DMS153 treated with DMSO at 0.1 percent for 48 hours (cell line): ENCODE results near the gene PIGB.
"Not testable (repeated sequence)": the region's sequence is repeated elsewhere in the genome, so short reads cannot be mapped to it uniquely, and the experiment has no call there.

Experiments used
- DNase-seq: peaks from one replicate; lab custom pipeline; 2025; ENCODE audit not compliant: unreplicated experiment; lab: John Stamatoyannopoulos, UW

Gene PIGB

GRCh38 chr15:55318588-55319494, at the start of gene PIGB, which contains the start of gene PIGBOS1:
Gene PIGB (plus strand): TSS chr15:55319222. CDS start chr15:55319251, 29 bp downstream.
Gene PIGBOS1 (minus strand): TSS chr15:55319123. CDS start chr15:55317792, 1,331 bp downstream.
- peak; percentile 24 for DNase-seq

DNA sequence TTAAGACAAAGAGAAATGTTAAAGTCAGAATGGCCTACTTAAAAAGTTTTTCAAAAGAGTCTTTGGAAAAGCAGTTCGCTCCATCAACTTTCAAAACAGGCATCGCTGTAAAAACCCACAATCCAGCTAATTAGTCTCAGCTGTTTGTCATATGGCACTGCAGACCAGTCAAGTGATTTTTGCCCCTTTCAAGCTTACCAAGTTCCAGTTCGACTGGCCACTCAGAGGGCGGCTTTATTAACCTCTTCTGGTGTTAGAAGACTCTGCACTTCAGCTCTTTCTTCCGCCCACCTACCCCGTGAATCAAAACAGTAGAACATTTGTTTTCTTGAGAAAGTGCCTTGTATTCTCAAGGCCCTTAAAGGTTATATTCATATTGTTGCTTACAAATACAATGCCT, 48.7 kb upstream of the PIGB start:
- no peak for DNase-seq

GRCh38 chr15:55276324-55276723, 42.7 kb upstream of the PIGB start:
- no peak for DNase-seq

GRCh38 chr15:55277116-55277564, 41.9 kb upstream of the PIGB start:
- DNase-seq: no peak

DNA sequence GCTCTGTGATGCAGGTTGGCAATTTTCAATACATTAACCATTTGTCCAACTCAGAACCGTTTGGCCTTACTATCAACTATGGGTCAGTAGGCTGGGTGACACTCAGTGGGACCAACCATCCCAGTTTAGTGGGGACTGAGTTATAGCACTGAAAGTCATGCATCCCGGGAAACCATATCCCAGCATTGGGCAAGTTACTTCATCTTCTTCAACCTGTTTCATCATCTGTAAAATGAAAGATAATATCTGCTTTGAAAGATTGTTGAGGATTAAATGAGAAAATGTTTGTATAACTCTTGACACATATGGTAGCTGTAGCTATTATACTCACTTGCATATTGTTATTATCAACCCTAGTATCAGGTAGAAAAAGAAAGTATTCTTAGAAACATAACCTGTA, 41.3 kb upstream of the PIGB start:
- no peak for DNase-seq

- DNase-seq: no peak
These were observed 39.8 kb upstream of the PIGB start for GRCh38 chr15:55279100-55279745.

GRCh38 chr15:55279746-55280351, 39.2 kb upstream of the PIGB start:
- no peak for DNase-seq

- not testable (repeated sequence) for DNase-seq
These were observed 38.4 kb upstream of the PIGB start for GRCh38 chr15:55280589-55280988.

DNA sequence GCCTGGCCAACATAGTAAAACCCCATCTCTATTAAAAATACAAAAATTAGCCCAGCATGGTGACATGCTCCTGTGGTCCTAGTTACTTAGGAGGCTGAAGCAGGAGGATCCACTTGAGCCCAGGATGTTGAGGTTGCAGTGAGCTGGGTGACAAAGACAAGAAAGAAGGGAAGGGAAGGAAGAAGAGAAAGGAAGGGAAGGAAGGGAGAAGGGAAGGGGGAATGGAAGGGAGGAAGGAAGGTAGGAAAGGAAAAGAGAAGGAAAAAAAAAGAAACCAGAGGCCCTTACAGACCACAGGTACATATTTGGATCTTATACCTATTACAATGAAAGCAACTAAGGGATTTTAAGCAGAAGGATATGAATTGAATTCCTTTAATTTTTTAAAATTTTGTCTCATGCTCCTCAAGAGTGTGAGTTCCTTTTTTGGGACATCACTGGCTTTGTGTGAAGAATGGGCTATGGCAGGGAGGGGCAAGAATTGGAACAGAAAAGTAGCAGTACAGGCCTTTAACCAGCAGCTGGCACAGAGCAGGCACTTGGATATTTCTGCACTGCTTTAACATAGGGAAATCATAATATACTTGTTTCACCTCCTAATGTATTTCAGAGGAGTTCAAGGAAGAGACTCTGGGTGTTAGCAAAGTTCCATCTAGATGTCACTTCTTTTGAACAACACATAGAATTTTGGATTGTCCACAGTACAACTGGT, 37.3 kb upstream of the PIGB start:
- DNase-seq: no peak

DNA sequence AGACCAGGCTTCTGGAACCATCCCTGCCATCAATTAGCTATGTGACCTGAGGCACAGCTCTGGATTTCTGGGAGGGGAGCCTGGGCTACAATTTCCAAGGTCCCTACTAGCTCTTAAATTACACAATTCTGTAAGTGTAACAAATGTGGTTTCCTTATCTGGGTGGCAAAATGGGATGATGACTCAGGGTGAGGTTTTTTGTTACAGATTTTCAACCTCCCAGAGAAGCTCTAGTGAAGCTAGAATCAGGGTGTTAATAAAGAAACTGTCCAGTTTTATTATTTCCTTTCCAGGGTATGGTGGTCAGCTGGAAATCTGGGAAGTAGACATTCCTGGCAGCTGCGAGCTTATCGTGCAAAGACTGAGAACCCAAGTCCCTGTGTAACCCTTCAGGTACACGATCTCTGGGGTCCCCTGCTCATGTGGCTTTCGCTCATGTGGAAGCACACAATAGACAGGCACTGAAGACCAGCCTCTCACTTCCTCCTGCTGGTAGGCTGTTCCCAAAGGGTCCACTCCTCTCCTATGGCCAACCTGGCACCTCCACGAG, 36.7 kb upstream of the PIGB start:
- DNase-seq: no peak

GRCh38 chr15:55283379-55284147, 35.5 kb upstream of the PIGB start:
- no peak for DNase-seq

DNA sequence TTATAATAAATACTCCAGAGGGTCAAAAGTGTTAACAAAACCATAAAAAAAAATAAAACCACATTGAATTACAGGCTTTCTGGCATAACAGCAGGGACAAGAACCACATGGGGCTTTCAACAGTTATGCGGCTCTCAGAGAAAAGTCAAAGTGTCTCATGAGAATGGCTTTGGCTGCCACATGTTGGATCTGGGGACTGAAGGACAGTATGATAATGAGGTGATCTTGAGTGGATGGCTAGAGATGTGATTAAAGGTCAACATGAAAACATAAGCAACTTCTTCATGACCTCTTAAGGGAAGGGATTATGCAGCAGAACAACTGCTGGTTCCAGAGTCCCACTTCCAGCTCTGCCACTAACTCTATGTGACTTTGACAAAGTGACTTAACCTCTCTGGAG, 34.6 kb upstream of the PIGB start:
- DNase-seq: no peak

- DNase-seq: not testable (repeated sequence)
These were observed 32.4 kb upstream of the PIGB start for GRCh38 chr15:55286442-55287189.

DNA sequence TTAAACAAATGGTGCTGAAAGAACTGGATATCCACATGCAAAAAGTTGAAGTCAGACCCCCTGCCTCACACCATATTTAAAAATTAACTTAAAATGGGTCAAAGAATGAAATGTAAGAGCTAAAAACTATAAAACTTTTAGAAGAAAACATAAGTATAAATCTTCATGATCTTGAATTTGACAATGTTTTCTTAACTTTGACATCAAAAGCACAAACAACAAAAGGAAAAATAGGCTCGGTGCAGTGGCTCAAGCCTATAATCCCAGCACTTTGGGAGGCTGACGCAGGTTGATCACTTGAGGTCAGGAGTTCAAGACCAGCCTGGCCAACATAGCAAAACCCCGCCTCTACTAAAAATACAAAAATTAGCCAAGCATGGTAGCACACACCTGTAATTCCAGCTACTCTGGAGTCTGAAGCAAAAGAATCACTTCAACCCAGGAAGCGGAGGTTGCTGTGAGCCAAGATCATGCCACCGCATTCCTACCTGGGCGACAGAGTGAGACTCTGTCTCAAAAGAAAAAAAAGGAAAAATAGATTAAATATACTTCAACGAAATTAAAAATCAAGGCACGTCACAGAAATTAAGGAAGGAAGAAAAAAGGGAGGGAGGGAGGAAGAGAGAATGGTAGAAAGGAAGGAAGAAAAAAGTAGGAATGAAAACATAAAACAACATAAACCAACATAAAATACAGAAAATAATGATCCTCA, 30.9 kb upstream of the PIGB start:
- no peak for DNase-seq

GRCh38 chr15:55289011-55289745, 29.8 kb upstream of the PIGB start:
- peak; percentile 0 for DNase-seq

DNA sequence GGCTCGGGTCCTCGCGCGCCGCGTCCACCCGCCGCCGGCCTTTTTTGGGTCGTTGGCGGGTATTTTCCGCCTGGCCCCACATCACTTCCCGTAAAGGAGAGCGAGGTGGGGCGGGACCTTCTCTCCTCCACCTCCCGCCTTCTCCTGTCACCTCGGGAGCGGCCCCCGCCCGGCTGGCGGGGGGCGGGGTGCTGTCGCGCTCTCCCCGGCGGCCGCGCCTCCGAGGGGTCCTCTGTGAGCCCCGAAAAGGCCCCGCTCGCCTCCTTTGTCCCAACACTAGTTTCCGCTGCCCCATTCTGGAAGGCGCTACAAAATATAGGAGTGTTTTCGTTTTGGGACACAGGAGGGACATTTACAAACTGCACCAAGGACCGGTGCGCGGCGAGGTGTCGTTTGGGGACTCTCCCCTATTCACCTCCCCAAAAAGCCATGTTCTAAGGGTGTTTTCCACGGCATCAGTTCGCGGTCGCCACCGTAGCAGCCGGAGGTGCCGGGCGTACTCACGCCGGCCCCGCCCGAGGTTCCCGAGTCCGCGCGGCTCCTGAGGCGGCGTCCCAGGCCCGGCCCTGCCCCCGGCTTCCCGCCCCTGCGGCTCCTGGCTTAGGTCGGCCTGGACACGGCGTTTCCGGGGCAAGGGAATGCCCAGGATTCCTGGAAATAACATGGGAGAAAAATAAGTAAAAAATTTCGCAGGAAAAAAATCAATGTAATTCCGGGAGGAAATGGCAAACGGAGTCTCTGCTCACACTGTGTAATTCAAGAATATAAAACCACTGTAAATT, 29.1 kb upstream of the PIGB start, which contains the start of gene RAB27A:
TSS of gene RAB27A (minus strand) at position 68 of the 782 bp plus-strand sequence. CDS start 54,879 bp downstream, outside the sequence.
- no peak for DNase-seq

DNA sequence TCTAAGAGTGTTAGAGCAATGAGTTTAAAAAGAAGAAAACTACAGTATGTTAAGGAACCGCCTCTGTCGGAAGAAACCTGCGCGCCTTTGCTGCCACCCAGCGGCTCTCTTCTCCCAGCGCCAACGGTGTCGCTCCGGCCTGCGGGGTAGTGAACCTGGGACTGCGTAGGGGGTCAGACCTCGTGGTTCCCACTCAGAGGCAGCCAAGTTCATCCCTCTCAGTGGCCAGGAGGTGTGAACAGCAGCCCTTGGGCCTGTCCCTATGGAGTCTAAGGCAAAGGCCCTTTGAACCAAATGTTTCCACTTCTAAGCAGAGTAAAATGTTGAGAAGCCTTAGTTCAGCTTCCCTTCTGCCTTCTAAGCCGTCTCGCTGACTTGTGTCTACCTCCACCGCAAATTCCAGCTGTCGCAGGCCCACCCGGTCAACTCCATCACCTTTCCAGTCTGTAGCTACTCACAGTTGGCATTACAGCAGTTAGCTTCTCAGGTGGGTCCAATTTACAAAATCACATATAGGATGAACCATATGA, 28.4 kb upstream of the PIGB start:
- DNase-seq: peak; percentile 9
